T-helper 2 cell treated with Interferon-gamma antibody and Interleukin-4, amounts not matched to agents 5 μg/mL and 100 μg/mL, for 36 hours (primary cell): ENCODE data around the gene CCDC34.
"Not testable (repeated sequence)": the region's sequence is repeated elsewhere in the genome, so short reads cannot be mapped to it uniquely, and the experiment has no call there.

Source experiments
- DNase-seq: peaks from one replicate; pipeline ENCODE4 v3.0.0; 2021; ENCODE audit warnings: low spot score
- H3K27ac Mint-ChIP-seq: one replicate; pipeline ENCODE4 v1.8.0; 2021; ENCODE audit warnings: mild to moderate bottlenecking, mixed read lengths
- H3K27me3 Mint-ChIP-seq: one replicate; pipeline ENCODE4 v1.8.0; 2021; ENCODE audit warnings: low read depth, mixed read lengths
- H3K36me3 Mint-ChIP-seq: one replicate; pipeline ENCODE4 v1.8.0; 2021; ENCODE audit warnings: low read depth, mixed read lengths
- H3K4me1 Mint-ChIP-seq: one replicate; pipeline ENCODE4 v1.8.0; 2021; ENCODE audit warnings: low read depth, mixed read lengths
- H3K4me3 Mint-ChIP-seq: one replicate; pipeline ENCODE4 v1.8.0; 2022; ENCODE audit warnings: mild to moderate bottlenecking, moderate library complexity, mixed read lengths
- H3K9me3 Mint-ChIP-seq: one replicate; pipeline ENCODE4 v1.8.0; 2021; ENCODE audit warnings: mixed read lengths

Gene CCDC34

GRCh38 chr11:27347359-27348339, 15.4 kb downstream of the CCDC34 start:
- DNase-seq = no peak
- peaks cover 6% of the 10 kb centered on the region for H3K36me3 Mint-ChIP-seq
- H3K27me3 Mint-ChIP-seq = no peaks in the 10 kb centered on the region
- no peaks in the 10 kb centered on the region for H3K4me1 Mint-ChIP-seq
- no peak overlapping the region for H3K4me3 Mint-ChIP-seq
- peaks cover 3% of the 10 kb centered on the region for H3K9me3 Mint-ChIP-seq
- no peak overlapping the region for H3K27ac Mint-ChIP-seq

GRCh38 chr11:27339941-27340340, 23.1 kb downstream of the CCDC34 start:
- no peak for DNase-seq
- no peaks in the 10 kb centered on the region for H3K4me1 Mint-ChIP-seq
- no peak overlapping the region for H3K27ac Mint-ChIP-seq
- no peaks in the 10 kb centered on the region for H3K27me3 Mint-ChIP-seq
- H3K9me3 Mint-ChIP-seq = peaks cover 2% of the 10 kb centered on the region
- no peaks in the 10 kb centered on the region for H3K36me3 Mint-ChIP-seq
- no peak overlapping the region for H3K4me3 Mint-ChIP-seq

- H3K4me3 Mint-ChIP-seq, DNase-seq, H3K27me3 Mint-ChIP-seq: not testable (repeated sequence)
Measured at GRCh38 chr11:27334764-27335163, 28.3 kb downstream of the CCDC34 start.

DNA sequence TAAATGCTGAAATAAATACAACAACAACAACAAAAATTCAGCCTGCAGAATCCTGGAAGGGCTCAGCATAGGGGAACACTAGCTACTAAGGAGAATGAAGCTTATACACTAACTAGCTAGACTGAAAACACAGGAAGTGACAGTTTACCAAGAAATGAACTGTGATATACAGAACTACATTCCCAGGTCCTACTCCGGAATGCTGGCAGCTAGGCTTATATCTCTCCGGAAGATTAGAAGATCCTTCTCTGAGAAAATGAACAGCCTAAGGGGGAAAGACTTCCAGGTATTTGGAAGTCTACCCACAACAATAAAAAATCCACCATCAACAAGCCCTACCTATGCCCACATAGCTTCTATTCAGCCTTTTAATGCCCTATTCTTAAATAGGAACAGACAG, 31.0 kb downstream of the CCDC34 start:
- no peak for DNase-seq
- no peaks in the 10 kb centered on the region for H3K36me3 Mint-ChIP-seq
- H3K27me3 Mint-ChIP-seq = no peaks in the 10 kb centered on the region

More at GRCh38 chr11:27334764-27335163, 28.3 kb downstream of the CCDC34 start:
- not testable (repeated sequence) for H3K9me3 Mint-ChIP-seq, H3K36me3 Mint-ChIP-seq, H3K27ac Mint-ChIP-seq, H3K4me1 Mint-ChIP-seq

GRCh38 chr11:27330633-27331270, 32.3 kb downstream of the CCDC34 start:
- H3K4me1 Mint-ChIP-seq = no peaks in the 10 kb centered on the region
- H3K27me3 Mint-ChIP-seq = no peaks in the 10 kb centered on the region
- H3K9me3 Mint-ChIP-seq = no peaks in the 10 kb centered on the region
- no peaks in the 10 kb centered on the region for H3K36me3 Mint-ChIP-seq
- DNase-seq = no peak
- no peak overlapping the region for H3K27ac Mint-ChIP-seq
- H3K4me3 Mint-ChIP-seq = no peak overlapping the region

More for the DNA sequence above, 31.0 kb downstream of the CCDC34 start:
- no peak overlapping the region for H3K4me3 Mint-ChIP-seq
- no peaks in the 10 kb centered on the region for H3K4me1 Mint-ChIP-seq
- H3K27ac Mint-ChIP-seq = no peak overlapping the region
- no peaks in the 10 kb centered on the region for H3K9me3 Mint-ChIP-seq

GRCh38 chr11:27329867-27330632, 33.0 kb downstream of the CCDC34 start:
- H3K4me3 Mint-ChIP-seq = no peak overlapping the region
- no peak for DNase-seq
- no peaks in the 10 kb centered on the region for H3K9me3 Mint-ChIP-seq
- H3K4me1 Mint-ChIP-seq = no peaks in the 10 kb centered on the region
- H3K36me3 Mint-ChIP-seq = no peaks in the 10 kb centered on the region
- H3K27ac Mint-ChIP-seq = no peak overlapping the region
- H3K27me3 Mint-ChIP-seq = no peaks in the 10 kb centered on the region

DNA sequence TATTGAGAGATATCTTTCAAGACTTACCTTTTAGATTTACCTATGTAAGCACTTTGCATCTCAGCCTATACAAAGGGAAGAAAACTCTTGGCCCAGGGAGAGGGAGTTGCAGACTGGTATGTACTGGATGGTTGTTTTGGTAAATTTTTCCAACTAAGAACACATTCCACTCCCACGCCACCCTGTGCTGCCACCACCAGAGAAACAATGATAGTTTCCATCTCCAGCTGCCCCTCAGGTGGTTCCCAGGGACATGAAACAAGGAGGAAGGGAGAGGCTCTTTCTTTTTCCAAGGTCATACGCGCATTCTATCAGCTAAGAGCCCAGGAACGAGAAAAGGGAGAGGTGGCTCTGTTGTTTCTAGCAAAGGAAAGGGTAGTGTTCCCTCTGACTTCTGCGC, 34.4 kb downstream of the CCDC34 start:
- Mint-ChIP-seq H3K36me3 (no peaks in the 10 kb centered on the region), H3K9me3 (no peaks in the 10 kb centered on the region), H3K27ac (no peak overlapping the region), H3K4me3 (no peak overlapping the region), H3K4me1 (peaks cover 3% of the 10 kb centered on the region), H3K27me3 (no peaks in the 10 kb centered on the region)
- no peak for DNase-seq

DNA sequence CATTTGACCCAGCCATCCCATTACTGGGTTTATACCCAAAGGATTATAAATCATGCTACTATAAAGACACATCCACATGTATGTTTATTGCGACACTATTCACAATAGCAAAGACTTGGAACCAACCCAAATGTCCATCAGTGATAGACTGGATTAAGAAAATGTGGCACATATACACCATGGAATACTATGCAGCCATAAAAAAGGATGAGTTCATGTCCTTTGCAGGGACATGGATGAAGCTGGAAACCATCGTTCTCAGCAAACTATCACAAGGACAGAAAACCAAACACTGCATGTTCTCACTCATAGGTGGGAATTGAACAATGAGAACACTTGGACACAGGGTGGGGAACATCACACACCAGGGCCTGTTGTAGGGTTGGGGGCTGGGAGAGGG, 36.0 kb downstream of the CCDC34 start:
- DNase-seq, H3K27me3 Mint-ChIP-seq, H3K27ac Mint-ChIP-seq, H3K36me3 Mint-ChIP-seq, H3K4me1 Mint-ChIP-seq, H3K9me3 Mint-ChIP-seq, H3K4me3 Mint-ChIP-seq: not testable (repeated sequence)

GRCh38 chr11:27322196-27322595, 40.8 kb downstream of the CCDC34 start:
- not testable (repeated sequence) for DNase-seq, H3K4me1 Mint-ChIP-seq, H3K27ac Mint-ChIP-seq, H3K27me3 Mint-ChIP-seq, H3K36me3 Mint-ChIP-seq, H3K4me3 Mint-ChIP-seq, H3K9me3 Mint-ChIP-seq

- not testable (repeated sequence) for H3K4me3 Mint-ChIP-seq, H3K27me3 Mint-ChIP-seq, H3K9me3 Mint-ChIP-seq, H3K27ac Mint-ChIP-seq, H3K4me1 Mint-ChIP-seq, DNase-seq, H3K36me3 Mint-ChIP-seq
Measured at GRCh38 chr11:27321340-27321739, 41.7 kb downstream of the CCDC34 start.

GRCh38 chr11:27319072-27319471, 43.9 kb downstream of the CCDC34 start:
- Mint-ChIP-seq H3K27ac (no peak overlapping the region), H3K4me3 (no peak overlapping the region), H3K9me3 (no peaks in the 10 kb centered on the region), H3K27me3 (peaks cover 2% of the 10 kb centered on the region), H3K4me1 (peaks cover 3% of the 10 kb centered on the region), H3K36me3 (no peaks in the 10 kb centered on the region)
- peak; percentile 17 for DNase-seq

DNA sequence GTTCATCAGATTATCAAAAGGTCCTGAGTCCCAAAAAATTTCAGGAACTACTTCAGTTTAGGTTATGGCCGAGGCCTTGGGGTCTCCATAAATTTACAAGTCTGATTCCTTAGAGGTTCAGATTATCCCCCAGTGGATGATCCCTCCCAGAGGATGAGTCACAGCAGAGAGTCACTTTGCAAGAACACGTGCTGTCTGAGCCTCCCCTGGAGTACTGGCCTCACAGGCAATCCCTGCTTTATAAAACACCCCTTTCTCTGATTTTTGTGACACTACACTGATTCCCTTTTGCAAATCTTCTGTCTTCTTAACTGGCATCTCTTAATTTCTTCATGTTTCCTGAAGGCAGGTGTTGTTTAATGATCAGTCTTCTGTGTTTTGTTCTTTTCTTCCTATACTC, 45.3 kb downstream of the CCDC34 start:
- Mint-ChIP-seq H3K27ac (no peak overlapping the region), H3K9me3 (no peaks in the 10 kb centered on the region)
- DNase-seq = no peak

GRCh38 chr11:27315836-27316235, 47.2 kb downstream of the CCDC34 start:
- H3K36me3 Mint-ChIP-seq = no peaks in the 10 kb centered on the region

More for the DNA sequence above, 45.3 kb downstream of the CCDC34 start:
- Mint-ChIP-seq H3K4me3 (no peak overlapping the region), H3K4me1 (peaks cover 1% of the 10 kb centered on the region), H3K36me3 (no peaks in the 10 kb centered on the region), H3K27me3 (peaks cover 6% of the 10 kb centered on the region)

More at GRCh38 chr11:27315836-27316235, 47.2 kb downstream of the CCDC34 start:
- H3K4me1 Mint-ChIP-seq = peaks cover 1% of the 10 kb centered on the region
- DNase-seq = no peak
- no peak overlapping the region for H3K27ac Mint-ChIP-seq
- no peaks in the 10 kb centered on the region for H3K9me3 Mint-ChIP-seq
- H3K4me3 Mint-ChIP-seq = no peak overlapping the region
- peaks cover 10% of the 10 kb centered on the region for H3K27me3 Mint-ChIP-seq
